Measurements from ENCODE around the gene CXorf58. TPM values are rescaled to one million over a fixed set of nuclear protein-coding genes. Genes with fewer than 3 reads are reported as not detected.

CXorf58 gene
- total and polyA plus RNA-seq, 2 of the 4 experiments (the other 2 are of a cell fraction) = not detected

GRCh38 chrX:23953908-23954269, 46.1 kb downstream of the CXorf58 start (continued):
- TF ChIP-seq MXI1 (IDR thresholded peaks at IDR 0.05; ENCODE audit: borderline replicate concordance, low read depth, low read length) (no peak), FOS (IDR thresholded peaks at IDR 0.05; ENCODE audit: low read depth, low read length) (no peak)

DNA sequence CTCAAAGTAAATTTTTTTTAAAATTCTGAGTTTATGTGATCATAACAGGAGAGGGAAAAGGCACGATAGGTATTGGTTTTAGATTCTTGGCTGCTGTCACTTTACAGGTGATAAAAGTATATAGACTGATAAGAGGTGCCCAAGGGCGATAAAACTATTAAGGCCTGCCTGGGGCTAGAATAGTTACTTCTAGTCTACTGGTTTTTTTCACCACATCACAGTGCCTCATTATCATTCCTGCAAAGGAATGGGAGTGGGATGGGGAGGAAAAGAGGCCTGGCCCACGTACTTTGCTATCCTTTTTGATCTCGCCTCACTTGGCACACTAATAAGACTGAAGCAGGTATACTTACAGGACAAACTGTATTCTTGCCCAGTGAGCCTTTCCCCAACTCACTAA, 46.6 kb downstream of the CXorf58 start:
- H3K4ac ChIP-seq (ENCODE audit: low read depth, low read length) = no peak overlapping the region
- no peaks in the 10 kb centered on the region for H3K9me3 ChIP-seq (ENCODE audit: control insufficient read depth, insufficient read depth, low read length)
- DNase-seq = no peak
- H4K8ac ChIP-seq (ENCODE audit: low read depth in 2 of 2, low read length in 2 of 2) = no peak overlapping the region
- no peak overlapping the region for H3K14ac ChIP-seq (replicated peaks; ENCODE audit: low read depth, low read length)
- H3K4me2 ChIP-seq (ENCODE audit: low read depth, low read length) = no peak overlapping the region
- no peak overlapping the region for H3K27ac ChIP-seq (ENCODE audit: insufficient read depth, low read length)
- H3K36me3 ChIP-seq (ENCODE audit: control insufficient read depth, insufficient read depth, low read length) = no peaks in the 10 kb centered on the region
- H3K18ac ChIP-seq (ENCODE audit: low read depth, low read length) = no peak overlapping the region
- no peaks in the 10 kb centered on the region for H4K20me1 ChIP-seq (ENCODE audit: insufficient read depth, low read length)
- H3K4me3 ChIP-seq (ENCODE audit: insufficient read depth, low read depth, low read length) = no peak overlapping the region
- no peaks in the 10 kb centered on the region for H3K4me1 ChIP-seq (ENCODE audit: control insufficient read depth, insufficient read depth, low read length)
- ATAC-seq (ENCODE audit: low read depth) = no peak
- dilution Hi-C loops (cut with HindIII; ENCODE audit: low sequenced_read_pairs, unreplicated experiment) = no loop called here
- no peak overlapping the region for H2BK5ac ChIP-seq (ENCODE audit: low read depth, low read length, poor library complexity, severe bottlenecking)
- no peak overlapping the region for H4K91ac ChIP-seq (ENCODE audit: insufficient read depth, low read depth, low read length)
- intact Hi-C loops (cut with micrococcal nuclease) = no loop called here
- H2AK9ac ChIP-seq (replicated peaks; ENCODE audit: low read depth, low read length, poor library complexity) = no peak overlapping the region
- no peak overlapping the region for H3K56ac ChIP-seq (ENCODE audit: extremely low read depth, insufficient read depth, low read length)
- H3K9me1 ChIP-seq (ENCODE audit: insufficient read depth, low read length) = no peaks in the 10 kb centered on the region
- no peak overlapping the region for H2AK5ac ChIP-seq (ENCODE audit: low read depth, low read length)
- TF ChIP-seq RCOR1 (IDR thresholded peaks at IDR 0.05; ENCODE audit: insufficient replicate concordance, low read length) (no peak), RFX5 (IDR thresholded peaks at IDR 0.05; ENCODE audit: low read depth, low read length) (no peak), CEBPB (IDR thresholded peaks at IDR 0.05; ENCODE audit: low read depth, low read length) (no peak), MAZ (IDR thresholded peaks at IDR 0.05; ENCODE audit: borderline replicate concordance, low read depth, low read length) (no peak), RAD21 (IDR thresholded peaks at IDR 0.05; ENCODE audit: low read length) (no peak), ELK1 (IDR thresholded peaks at IDR 0.05; ENCODE audit: borderline replicate concordance, low read depth, low read length) (no peak), MXI1 (IDR thresholded peaks at IDR 0.05; ENCODE audit: borderline replicate concordance, low read depth, low read length) (no peak), NFE2L2 (IDR thresholded peaks at IDR 0.05; ENCODE audit: low read depth, low read length) (no peak), SMC3 (IDR thresholded peaks at IDR 0.05; ENCODE audit: low read depth, low read length) (no peak), MAFK (IDR thresholded peaks at IDR 0.05; ENCODE audit: low read depth, low read length) (no peak), FOS (IDR thresholded peaks at IDR 0.05; ENCODE audit: low read depth, low read length) (no peak), CHD1 (IDR thresholded peaks at IDR 0.05; ENCODE audit: low read depth, low read length) (no peak)
- TF ChIP-seq, protein P1, sequence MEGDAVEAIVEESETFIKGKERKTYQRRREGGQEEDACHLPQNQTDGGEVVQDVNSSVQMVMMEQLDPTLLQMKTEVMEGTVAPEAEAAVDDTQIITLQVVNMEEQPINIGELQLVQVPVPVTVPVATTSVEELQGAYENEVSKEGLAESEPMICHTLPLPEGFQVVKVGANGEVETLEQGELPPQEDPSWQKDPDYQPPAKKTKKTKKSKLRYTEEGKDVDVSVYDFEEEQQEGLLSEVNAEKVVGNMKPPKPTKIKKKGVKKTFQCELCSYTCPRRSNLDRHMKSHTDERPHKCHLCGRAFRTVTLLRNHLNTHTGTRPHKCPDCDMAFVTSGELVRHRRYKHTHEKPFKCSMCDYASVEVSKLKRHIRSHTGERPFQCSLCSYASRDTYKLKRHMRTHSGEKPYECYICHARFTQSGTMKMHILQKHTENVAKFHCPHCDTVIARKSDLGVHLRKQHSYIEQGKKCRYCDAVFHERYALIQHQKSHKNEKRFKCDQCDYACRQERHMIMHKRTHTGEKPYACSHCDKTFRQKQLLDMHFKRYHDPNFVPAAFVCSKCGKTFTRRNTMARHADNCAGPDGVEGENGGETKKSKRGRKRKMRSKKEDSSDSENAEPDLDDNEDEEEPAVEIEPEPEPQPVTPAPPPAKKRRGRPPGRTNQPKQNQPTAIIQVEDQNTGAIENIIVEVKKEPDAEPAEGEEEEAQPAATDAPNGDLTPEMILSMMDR (conservative IDR thresholded peaks at IDR 0.05; ENCODE audit: low read depth, low read length) = no peak
- H3K9ac ChIP-seq (ENCODE audit: low read depth, low read length) = no peak overlapping the region
- no peak overlapping the region for H2AFZ ChIP-seq (replicated peaks; ENCODE audit: low read length, poor library complexity)
- H2BK15ac ChIP-seq (ENCODE audit: low read depth, low read length) = no peak overlapping the region
- no peak overlapping the region for H4K5ac ChIP-seq (ENCODE audit: low read depth, low read length)
- no TSS peak for BruUV-seq (replicated peaks)
- no peak overlapping the region for H2BK20ac ChIP-seq (ENCODE audit: low read depth, low read length)
- CTCF ChIA-PET = no interaction called here
- in situ Hi-C loops (cut with MboI; ENCODE audit: low sequenced_read_pairs) = no loop called here
- H3K27me3 ChIP-seq (ENCODE audit: control insufficient read depth, insufficient read depth, low read length) = no peaks in the 10 kb centered on the region
- H3K23ac ChIP-seq (ENCODE audit: low read depth, low read length) = no peak overlapping the region
- whole genome bisulfite sequencing, 2 experiments (ENCODE audit: extremely low coverage in 2 of 2, insufficient read length in 1 of 2) = no CpG with 5 or more reads among the region's 4 CpGs
- POLR2A ChIA-PET (ENCODE audit: unreplicated experiment) = interaction anchor here (0.6 kb wide), 1 partner anchor 141 kb away, joined by 4 read pairs; no protein-coding TSS in a partner anchor
- no peak overlapping the region for H2BK120ac ChIP-seq (ENCODE audit: low read depth, low read length)
- H3K79me1 ChIP-seq (ENCODE audit: low read depth in 1 of 2, low read length in 2 of 2) = no peaks in the 10 kb centered on the region

Measured in IMR-90 (cell line).